Adrenal gland (tissue), 12 donors: ENCODE measurements around the gene LIPC. TPM values are rescaled to one million over a fixed set of nuclear protein-coding genes. Genes with fewer than 3 reads are reported as not detected.

Source experiments
- DNase-seq, 7 donors: peaks; one replicate each; pipeline ENCODE4 v3.0.0-alpha.2; 2019 to 2020
- H3K27ac ChIP-seq, 5 donors: fragments of 200-600 bp; sonication (generic) in 4 of 5; 1 replicate in 3 of 5; 2 replicates in 2 of 5; pipeline versions ENCODE4 v1.5.1 to v1.8.0; 2016 to 2020; ENCODE audit warnings: mild to moderate bottlenecking in 1 of 5
- H3K27me3 ChIP-seq: fragments of 200-600 bp; 2 replicates; pipeline ENCODE4 v1.8.0; 2021
- H3K36me3 ChIP-seq, 2 donors: fragments of 200-600 bp; replicated peaks in 1 of 2; 1 replicate in 1 of 2; 2 replicates in 1 of 2; pipeline versions ENCODE4 v1.5.1 to v1.8.0; 2018 to 2022
- H3K4me1 ChIP-seq, 2 donors: fragments of 200-600 bp; replicated peaks in 1 of 2; 1 replicate in 1 of 2; 2 replicates in 1 of 2; pipeline versions ENCODE4 v1.5.1 to v1.8.0; 2018 to 2021
- H3K4me3 ChIP-seq, 4 donors: fragments of 200-600 bp; sonication (generic) in 3 of 4; one replicate each; pipeline ENCODE4 v1.5.1; 2016 to 2018
- H3K9me3 ChIP-seq, 3 donors: fragments of 200-600 bp; sonication (generic) in 1 of 3; replicated peaks in 1 of 3; 1 replicate in 2 of 3; 2 replicates in 1 of 3; pipeline versions ENCODE4 v1.5.1 to v1.8.0; 2016 to 2021
- CTCF ChIP-seq, 6 experiments: fragments of 450-650 bp in 4 of 6; fragments of 200-600 bp in 2 of 6; sonication (generic) in 1 of 6; IDR thresholded peaks; 1 replicate in 5 of 6; 2 replicates in 1 of 6; pipeline versions ENCODE4 v1.5.1 to v1.8.0; 2016 to 2021; ENCODE audit warnings: antibody characterized with exemption in 6 of 6, mild to moderate bottlenecking in 2 of 6, moderate library complexity in 1 of 6
- POLR2A ChIP-seq, 2 donors: fragments of 450-650 bp; IDR thresholded peaks; one replicate each; pipeline ENCODE4 v1.6.1; 2017; ENCODE audit warnings: antibody characterized with exemption in 2 of 2, mild to moderate bottlenecking in 2 of 2, moderate library complexity in 1 of 2
- WGBS, 4 donors: extraction: QIAGEN DNeasy Blood & Tissue Kit in 2 of 4; methylation state at CpG; one replicate each; pipeline versions ENCODE4 v1.1.5 to v1.1.7; 2013 to 2017; 5-methylcytosine and 5-hydroxymethylcytosine counted together
- intact Hi-C, 2 donors: fragments of 100-400 bp; cut with DNase I; formaldehyde crosslinking; loops; one replicate each; pipeline versions ENCODE4 v1.14.1 to v1.15.0; 2022 to 2023
- polyA plus RNA-seq, 3 donors: library from polyadenylated mRNA; stranded (reverse); fragments of 200-250 nt in 2 of 3; fragments of 350-450 nt in 1 of 3; fragmentation: Illumina TruSeq in 1 of 3; extraction: RNeasy Lipid Tissue Mini Kit (QIAGEN cat#74804) in 1 of 3; gene quantifications; one replicate each; pipeline ENCODE4 v1.2.3, GENCODE V29; 2013 to 2014
- total RNA-seq, 9 donors: library from RNA; depleted of rRNA in 4 of 9; stranded (reverse); fragments of >200 nt in 4 of 9; fragments of 120-200 nt in 1 of 9; fragmentation: NEBNext Ultra II Directional in 1 of 9; extraction: Animal tissue kit (Norgen Biotek cat#: 25700) in 1 of 9; gene quantifications; one replicate each; pipeline versions ENCODE4 v1.1.0 to v1.2.4, GENCODE V29; 2013 to 2023
- donor health status: healthy with polysubstance abuse.
- donor health status: Bipolar disorder and iron deficiency.
- donor health status: DM: yes; HTN: yes; CAD: no.
- donor health status: DM: no; HTN: no; CAD: no.
- donor health status: DM: no; HTN: no; CAD: no.
- donor health status: DM: yes; HTN: yes; CAD: no.

The LIPC gene
- total and polyA plus RNA-seq, 12 donors = 0.11 to 1.0 (median 0.24) TPM; not detected in 5

GRCh38 chr15:58549013-58549784 lies 117.4 kb downstream of the LIPC start:
- no peaks in the 10 kb centered on the region for H3K27me3 ChIP-seq
- H3K9me3 ChIP-seq = no peaks in the 10 kb centered on the region
- DNase-seq = peak in 1 of 7 donors; percentile 40
- H3K27ac ChIP-seq = no peak overlapping the region
- WGBS, 4 donors = 77 to 93% (median 88%) methylated on average over 10 to 12 of the region's 12 CpGs
- intact Hi-C loops = loop anchor here in 1 of 2 donors (10.0 kb wide), 1 partner anchor 114 kb away; the partner anchor contains the start of gene LIPC
- H3K4me3 ChIP-seq = no peak overlapping the region
- TF ChIP-seq CTCF (IDR thresholded peaks at IDR 0.05) = no peak
- no peak for TF ChIP-seq POLR2A (IDR thresholded peaks at IDR 0.05)
- H3K4me1 ChIP-seq = peaks cover 10 to 20% of the 10 kb centered on the region in 2 donors
- no peaks in the 10 kb centered on the region for H3K36me3 ChIP-seq

DNA sequence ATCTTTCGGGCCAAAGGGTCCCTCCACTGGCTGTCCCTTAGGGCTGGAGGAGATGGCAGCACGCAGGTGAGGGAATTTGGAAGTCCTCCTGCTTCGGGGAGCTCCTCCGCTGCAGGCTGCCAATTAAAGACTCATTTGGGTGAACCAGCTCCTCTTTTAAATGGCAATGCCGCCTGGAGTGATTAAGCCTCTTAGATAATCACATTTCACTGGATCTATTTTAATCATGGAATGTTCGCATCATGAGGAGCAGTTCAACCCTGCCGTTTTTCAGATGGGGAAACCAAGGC lies 117.9 kb downstream of the LIPC start:
- Histone ChIP-seq H3K27ac (no peak overlapping the region), H3K27me3 (no peaks in the 10 kb centered on the region), H3K4me1 (peaks cover 10 to 20% of the 10 kb centered on the region in 2 donors), H3K36me3 (no peaks in the 10 kb centered on the region), H3K4me3 (no peak overlapping the region), H3K9me3 (no peaks in the 10 kb centered on the region)
- TF ChIP-seq POLR2A (IDR thresholded peaks at IDR 0.05) (no peak), CTCF (IDR thresholded peaks at IDR 0.05) (no peak)
- no peak for DNase-seq
- intact Hi-C loops = loop anchor here in 1 of 2 donors (10.0 kb wide), 2 partner anchors 115 to 275 kb away; partner anchors contain the start of gene LIPC
- 92 to 98% (median 94%) methylated on average over 3 to 7 of the region's 7 CpGs for WGBS, 4 donors

DNA sequence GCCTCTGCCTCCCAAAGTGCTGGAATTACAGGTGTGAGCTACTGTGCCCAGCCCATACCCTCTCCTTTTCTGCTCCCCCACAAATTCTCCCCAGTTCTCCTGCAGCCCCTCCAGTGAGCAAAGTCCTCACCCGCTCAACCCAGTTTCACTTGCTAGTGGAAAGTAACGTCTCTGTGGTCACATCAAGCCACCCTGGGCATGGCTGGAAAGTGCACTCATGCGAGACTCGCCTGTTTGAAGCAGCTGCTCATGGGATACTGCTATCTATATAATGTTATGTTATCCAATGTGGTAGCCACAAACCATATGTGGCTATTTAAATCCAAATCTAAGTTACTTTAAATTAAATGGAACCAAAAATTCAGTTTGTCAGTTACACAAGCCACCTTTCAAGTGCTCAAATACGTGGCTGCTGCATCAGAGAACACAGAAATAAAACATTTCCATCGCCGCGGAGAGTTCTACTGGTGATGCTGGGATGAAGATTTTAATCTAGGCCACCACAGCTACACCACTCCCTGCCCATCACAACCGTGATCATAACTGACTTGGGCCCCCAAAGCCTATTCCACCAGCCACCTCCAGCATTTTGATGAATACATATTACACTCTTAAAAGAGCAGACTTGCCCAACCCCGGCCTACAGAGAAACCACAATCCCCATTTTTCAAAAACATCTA lies 119.4 kb downstream of the LIPC start:
- H3K4me1 ChIP-seq = peaks cover 10 to 20% of the 10 kb centered on the region in 2 donors
- intact Hi-C loops = loop anchor here in 1 of 2 donors (10.0 kb wide), 1 partner anchor 276 kb away; no protein-coding TSS in a partner anchor
- H3K36me3 ChIP-seq = no peaks in the 10 kb centered on the region
- no peak overlapping the region for H3K4me3 ChIP-seq
- TF ChIP-seq CTCF (IDR thresholded peaks at IDR 0.05) (no peak), POLR2A (IDR thresholded peaks at IDR 0.05) (no peak)
- peak overlapping the region in 1 of 5 donors; percentile 72 for H3K27ac ChIP-seq
- no peaks in the 10 kb centered on the region for H3K27me3 ChIP-seq
- DNase-seq = peak in 1 of 7 donors; percentile 23
- 89 to 92% (median 90%) methylated on average over 10 of the region's 10 CpGs for WGBS, 4 donors
- H3K9me3 ChIP-seq = no peaks in the 10 kb centered on the region

DNA sequence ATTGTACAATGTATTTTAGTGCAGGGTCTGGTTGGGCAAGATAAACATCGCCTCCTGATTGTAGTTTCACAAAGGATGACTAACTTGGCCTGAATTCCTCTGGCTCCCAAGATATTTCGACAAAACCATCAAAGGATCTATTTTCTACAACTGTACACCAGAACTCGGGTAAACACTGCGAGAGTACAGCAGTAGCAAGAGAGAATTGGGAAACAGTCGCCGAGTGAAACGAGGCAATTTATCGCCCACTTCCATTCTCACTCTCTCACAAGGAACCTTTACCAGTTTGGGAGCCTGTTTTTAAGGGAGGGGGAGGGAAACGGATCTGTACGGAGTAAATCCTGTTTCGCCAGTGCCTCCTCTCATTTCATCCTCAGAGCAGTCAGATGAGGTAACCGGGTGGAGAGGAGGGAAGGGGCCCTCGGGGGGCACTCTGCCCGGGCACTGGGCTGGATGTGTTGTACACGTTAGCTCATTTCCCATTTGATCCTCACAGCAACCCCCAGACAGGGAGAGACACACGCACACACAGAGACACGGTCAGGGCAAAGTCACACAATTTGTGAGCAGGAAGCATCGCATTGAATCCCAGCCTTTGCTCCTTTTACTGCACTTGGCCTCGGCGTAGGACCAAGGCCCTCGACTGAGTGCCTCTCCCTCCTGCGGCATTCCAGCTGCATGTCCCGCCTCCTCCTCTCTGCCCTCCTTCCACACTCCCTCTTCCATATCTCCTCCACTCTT lies 120.1 kb downstream of the LIPC start:
- H3K36me3 ChIP-seq = no peaks in the 10 kb centered on the region
- DNase-seq = peak in 2 of 7 donors; percentile 20 to 50
- intact Hi-C loops = loop anchor here in 1 of 2 donors (10.0 kb wide), 1 partner anchor 277 kb away; no protein-coding TSS in a partner anchor
- H3K27ac ChIP-seq = peak overlapping the region in 2 of 5 donors; percentile 30 to 72
- no peaks in the 10 kb centered on the region for H3K27me3 ChIP-seq
- H3K4me1 ChIP-seq = peaks cover 3 to 14% of the 10 kb centered on the region in 2 donors
- no peak for TF ChIP-seq POLR2A (IDR thresholded peaks at IDR 0.05)
- no peaks in the 10 kb centered on the region for H3K9me3 ChIP-seq
- H3K4me3 ChIP-seq = no peak overlapping the region
- 56 to 67% (median 62%) methylated on average over 23 of the region's 23 CpGs for WGBS, 4 donors
